NCI-H345 treated with DMSO at 0.1 percent for 48 hours (cell line): ENCODE results near the gene MEF2C.
"Not testable (repeated sequence)": the region's sequence is repeated elsewhere in the genome, so short reads cannot be mapped to it uniquely, and the experiment has no call there.

Source experiments
- DNase-seq: peaks from one replicate; lab custom pipeline; 2025; ENCODE audit not compliant: unreplicated experiment; lab: John Stamatoyannopoulos, UW

Gene MEF2C

GRCh38 chr5:88808153-88808552 lies 74.8 kb downstream of the MEF2C start:
- DNase-seq = no peak

GRCh38 chr5:88807327-88807726 lies 75.7 kb downstream of the MEF2C start:
- no peak for DNase-seq

GRCh38 chr5:88806338-88806737 lies 76.6 kb downstream of the MEF2C start:
- DNase-seq = no peak

- no peak for DNase-seq
Measured at GRCh38 chr5:88805151-88805784, 77.7 kb downstream of the MEF2C start.

- DNase-seq = no peak
Measured at GRCh38 chr5:88804444-88804843, 78.5 kb downstream of the MEF2C start.

GRCh38 chr5:88803309-88803708 lies 79.7 kb downstream of the MEF2C start:
- DNase-seq = no peak

- DNase-seq = no peak
Measured at GRCh38 chr5:88799938-88800535, 82.9 kb downstream of the MEF2C start.

- DNase-seq = not testable (repeated sequence)
Measured at GRCh38 chr5:88798933-88799332, 84.1 kb downstream of the MEF2C start.

GRCh38 chr5:88793797-88794196 lies 89.2 kb downstream of the MEF2C start:
- DNase-seq = not testable (repeated sequence)

- no peak for DNase-seq
Measured at GRCh38 chr5:88792144-88792840, 90.7 kb downstream of the MEF2C start.

GRCh38 chr5:88787856-88788255 lies 95.1 kb downstream of the MEF2C start:
- no peak for DNase-seq

- no peak for DNase-seq
Measured at GRCh38 chr5:88786789-88787188, 96.2 kb downstream of the MEF2C start.

- peak; percentile 36 for DNase-seq
Measured at GRCh38 chr5:88785746-88786565, 97.0 kb downstream of the MEF2C start.

- no peak for DNase-seq
Measured at GRCh38 chr5:88782571-88782970, 100.4 kb downstream of the MEF2C start.

- DNase-seq = no peak
Measured at GRCh38 chr5:88780736-88781135, 102.2 kb downstream of the MEF2C start.

GRCh38 chr5:88778736-88779135 lies 104.2 kb downstream of the MEF2C start:
- DNase-seq = no peak

- DNase-seq = no peak
Measured at GRCh38 chr5:88776692-88777091, 106.3 kb downstream of the MEF2C start.

GRCh38 chr5:88772831-88773230 lies 110.2 kb downstream of the MEF2C start:
- DNase-seq = no peak

GRCh38 chr5:88772047-88772446 lies 110.9 kb downstream of the MEF2C start:
- DNase-seq = no peak

GRCh38 chr5:88770276-88771257 lies 112.4 kb downstream of the MEF2C start:
- DNase-seq = no peak
